Measurements from ENCODE around the gene RICTOR. TPM values are rescaled to one million over a fixed set of nuclear protein-coding genes. Genes with fewer than 3 reads are reported as not detected.
"Not testable (repeated sequence)": the region's sequence is repeated elsewhere in the genome, so short reads cannot be mapped to it uniquely, and the experiment has no call there.

The RICTOR gene
- total and polyA plus RNA-seq, 11 donors, result 6.8 to 76.3 (median 30.8) TPM

GRCh38 chr5:39052141-39052540 is 22.1 kb downstream of the RICTOR start:
- Histone ChIP-seq H3K36me3 (peaks cover 0 to 5% (median 0%) of the 10 kb centered on the region in 9 donors), H3K27ac (no peak overlapping the region), H3K9me3 (no peaks in the 10 kb centered on the region), H3K4me1 (peaks cover 0 to 70% (median 41%) of the 10 kb centered on the region in 12 donors), H3K27me3 (no peaks in the 10 kb centered on the region), H3K4me3 (no peak overlapping the region)
- ATAC-seq (no peak), DNase-seq (no peak)
- WGBS, 4 donors, result 90 to 97% (median 96%) methylated on average over 3 of the region's 3 CpGs
- intact Hi-C loops (cut with DNase I), result no loop called here
- TF ChIP-seq CTCF (IDR thresholded peaks at IDR 0.05), result no peak
- no peak for TF ChIP-seq POLR2A (IDR thresholded peaks at IDR 0.05)

- intact Hi-C loops (cut with DNase I), result no loop called here
- no peak for DNase-seq
These were observed 24.9 kb downstream of the RICTOR start for GRCh38 chr5:39049315-39049714.

GRCh38 chr5:39040875-39041274 is 33.3 kb downstream of the RICTOR start:
- intact Hi-C loops (cut with DNase I), result no loop called here
- Histone ChIP-seq H3K9me3 (peaks cover 0 to 3% (median 0%) of the 10 kb centered on the region in 12 donors), H3K27me3 (no peaks in the 10 kb centered on the region), H3K4me3 (no peak overlapping the region), H3K4me1 (peaks cover 0 to 37% (median 14%) of the 10 kb centered on the region in 12 donors), H3K36me3 (no peaks in the 10 kb centered on the region), H3K27ac (no peak overlapping the region)
- ATAC-seq (no peak), DNase-seq (peak in 1 of 5 donors; percentile 40)
- no peak for TF ChIP-seq CTCF (IDR thresholded peaks at IDR 0.05)
- TF ChIP-seq POLR2A (IDR thresholded peaks at IDR 0.05), result no peak
- WGBS, 4 donors, result 39 to 63% (median 52%) methylated on average over 1 of the region's 1 CpG

More at GRCh38 chr5:39049315-39049714, 24.9 kb downstream of the RICTOR start:
- Histone ChIP-seq H3K4me1 (peaks cover 0 to 52% (median 26%) of the 10 kb centered on the region in 12 donors), H3K27me3 (no peaks in the 10 kb centered on the region), H3K9me3 (no peaks in the 10 kb centered on the region), H3K4me3 (no peak overlapping the region), H3K36me3 (no peaks in the 10 kb centered on the region), H3K27ac (no peak overlapping the region)
- no peak for TF ChIP-seq CTCF (IDR thresholded peaks at IDR 0.05)
- TF ChIP-seq POLR2A (IDR thresholded peaks at IDR 0.05), result no peak
- WGBS, 4 donors, result 88 to 97% (median 93%) methylated on average over 1 of the region's 1 CpG
- ATAC-seq, result no peak

GRCh38 chr5:39034493-39034892 is 39.7 kb downstream of the RICTOR start:
- H3K9me3 ChIP-seq, result peaks cover 0 to 11% (median 0%) of the 10 kb centered on the region in 12 donors
- peaks cover 0 to 37% (median 18%) of the 10 kb centered on the region in 12 donors for H3K4me1 ChIP-seq
- ATAC-seq; H3K27ac ChIP-seq; H3K4me3 ChIP-seq; DNase-seq; H3K27me3 ChIP-seq; H3K36me3 ChIP-seq; intact Hi-C loops (cut with DNase I): not testable (repeated sequence)
- WGBS, 4 donors, result 80 to 97% (median 95%) methylated on average over 7 to 12 of the region's 12 CpGs

GRCh38 chr5:39031041-39031440 is 43.2 kb downstream of the RICTOR start:
- H3K27me3 ChIP-seq, result no peaks in the 10 kb centered on the region
- peaks cover 0 to 39% (median 0%) of the 10 kb centered on the region in 12 donors for H3K9me3 ChIP-seq
- H3K4me1 ChIP-seq, result peaks cover 0 to 37% (median 18%) of the 10 kb centered on the region in 12 donors
- intact Hi-C loops (cut with DNase I), result no loop called here
- peak overlapping the region in 1 of 12 donors; percentile 15 for H3K27ac ChIP-seq
- ATAC-seq (no peak), DNase-seq (no peak)
- H3K36me3 ChIP-seq, result peaks cover 0 to 6% (median 0%) of the 10 kb centered on the region in 9 donors
- TF ChIP-seq CTCF (IDR thresholded peaks at IDR 0.05) (no peak), POLR2A (IDR thresholded peaks at IDR 0.05) (no peak)
- WGBS, 4 donors, result 89 to 97% (median 94%) methylated on average over 1 of the region's 1 CpG
- no peak overlapping the region for H3K4me3 ChIP-seq
